Breast epithelium (tissue), 4 donors: ENCODE measurements around the gene FAIM2. TPM values are rescaled to one million over a fixed set of nuclear protein-coding genes. Genes with fewer than 3 reads are reported as not detected.

Source experiments
- DNase-seq, 2 donors: peaks; one replicate each; pipeline ENCODE4 v3.0.0-alpha.2; 2019; ENCODE audit warnings: low spot score in 2 of 2
- H3K27ac ChIP-seq, 2 donors: fragments of 200-600 bp; sonication (generic) in 1 of 2; one replicate each; pipeline ENCODE4 v1.5.1; 2016 to 2019; ENCODE audit warnings: mild to moderate bottlenecking in 1 of 2
- H3K27me3 ChIP-seq, 2 donors: fragments of 200-600 bp; sonication (generic) in 1 of 2; one replicate each; pipeline versions ENCODE4 v1.5.1 to v1.6.0; 2017 to 2019; ENCODE audit warnings: control low read depth in 1 of 2, mild to moderate bottlenecking in 1 of 2
- H3K36me3 ChIP-seq: fragments of 200-600 bp; one replicate; pipeline ENCODE4 v1.5.1; 2019
- H3K4me1 ChIP-seq, 2 donors: fragments of 200-600 bp; sonication (generic); one replicate each; pipeline ENCODE4 v1.5.1; 2016 to 2019; ENCODE audit warnings: control low read depth in 1 of 2
- H3K4me3 ChIP-seq, 3 donors: fragments of 200-600 bp; sonication (generic); 1 replicate in 2 of 3; 2 replicates in 1 of 3; pipeline ENCODE4 v1.5.1; 2016 to 2019; ENCODE audit warnings: mild to moderate bottlenecking in 3 of 3, moderate library complexity in 2 of 3
- H3K9me3 ChIP-seq, 2 donors: fragments of 200-600 bp; sonication (generic) in 1 of 2; one replicate each; pipeline ENCODE4 v1.5.1; 2016 to 2019; ENCODE audit warnings: control low read depth in 1 of 2
- POLR2A ChIP-seq: fragments of 450-650 bp; IDR thresholded peaks from one replicate; pipeline ENCODE4 v1.6.1; 2016; ENCODE audit warnings: antibody characterized with exemption, mild to moderate bottlenecking, moderate library complexity
- POLR2AphosphoS5 ChIP-seq, 3 donors: sonication (generic); formaldehyde crosslinking; IDR thresholded peaks; one replicate each; pipeline ENCODE4 v1.6.1; 2017; ENCODE audit warnings: antibody characterized with exemption in 3 of 3
- intact Hi-C: fragments of 100-400 bp; cut with DNase I; formaldehyde crosslinking; loops from one replicate; pipeline ENCODE4 v1.15.1; 2023; ENCODE audit warnings: low total_unique reads
- total RNA-seq, 3 donors: library from RNA; depleted of rRNA; stranded (reverse); fragments of >200 nt; gene quantifications; one replicate each; pipeline ENCODE4 v1.1.0, GENCODE V29; 2016
- TF ChIP-seq, protein P1 (sequence below), 3 donors: fragments of 450-650 bp; IDR thresholded peaks; one replicate each; pipeline ENCODE4 v1.5.1; 2016 to 2017; ENCODE audit warnings: antibody characterized with exemption in 3 of 3, mild to moderate bottlenecking in 3 of 3, moderate library complexity in 3 of 3

The FAIM2 gene
- total RNA-seq, 3 donors from 2014 or later, result 0.64 to 1.9 (median 1.3) TPM

DNA sequence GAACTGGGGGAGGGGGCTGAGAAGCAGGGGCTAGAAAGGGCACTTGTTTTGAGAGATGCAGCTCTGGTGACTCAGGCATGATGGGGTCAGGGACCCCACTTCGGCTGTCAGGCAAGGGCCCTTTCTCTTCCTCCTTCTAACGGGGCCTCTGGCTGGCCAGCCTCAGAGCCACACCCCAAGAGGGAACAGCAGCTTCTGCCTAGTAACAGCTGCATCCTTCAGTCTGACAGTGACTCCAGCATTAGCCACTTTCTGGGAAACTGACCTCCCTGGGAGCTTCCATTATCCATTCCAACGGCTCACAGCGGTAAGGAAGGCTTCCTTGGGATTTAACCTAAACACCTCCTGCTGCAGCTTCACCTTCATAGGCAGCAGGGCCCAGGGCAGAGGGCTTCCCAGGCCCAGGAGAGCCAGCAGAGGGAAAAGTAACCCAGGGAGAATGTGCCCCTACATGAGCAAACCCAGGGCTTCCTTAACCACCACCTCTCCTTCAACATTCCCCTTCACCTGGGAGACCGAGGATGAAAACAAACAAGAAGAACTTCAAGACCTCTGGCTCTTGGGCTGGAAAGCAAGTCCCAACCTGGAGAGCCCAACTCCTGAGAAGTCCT lies 78.2 kb downstream of the FAIM2 start:
- Histone ChIP-seq H3K27me3 (no peaks in the 10 kb centered on the region), H3K27ac (peak overlapping the region; percentile 87 to 89), H3K9me3 (no peaks in the 10 kb centered on the region), H3K36me3 (no peaks in the 10 kb centered on the region), H3K4me3 (peak overlapping the region in 2 of 3 donors; percentile 87 to 89), H3K4me1 (peaks cover 4 to 19% of the 10 kb centered on the region in 2 donors)
- intact Hi-C loops, result loop anchor here (1.0 kb wide), 1 partner anchor 59 kb away; no protein-coding TSS in a partner anchor
- no peak for TF ChIP-seq POLR2A
- TF ChIP-seq, protein P1, sequence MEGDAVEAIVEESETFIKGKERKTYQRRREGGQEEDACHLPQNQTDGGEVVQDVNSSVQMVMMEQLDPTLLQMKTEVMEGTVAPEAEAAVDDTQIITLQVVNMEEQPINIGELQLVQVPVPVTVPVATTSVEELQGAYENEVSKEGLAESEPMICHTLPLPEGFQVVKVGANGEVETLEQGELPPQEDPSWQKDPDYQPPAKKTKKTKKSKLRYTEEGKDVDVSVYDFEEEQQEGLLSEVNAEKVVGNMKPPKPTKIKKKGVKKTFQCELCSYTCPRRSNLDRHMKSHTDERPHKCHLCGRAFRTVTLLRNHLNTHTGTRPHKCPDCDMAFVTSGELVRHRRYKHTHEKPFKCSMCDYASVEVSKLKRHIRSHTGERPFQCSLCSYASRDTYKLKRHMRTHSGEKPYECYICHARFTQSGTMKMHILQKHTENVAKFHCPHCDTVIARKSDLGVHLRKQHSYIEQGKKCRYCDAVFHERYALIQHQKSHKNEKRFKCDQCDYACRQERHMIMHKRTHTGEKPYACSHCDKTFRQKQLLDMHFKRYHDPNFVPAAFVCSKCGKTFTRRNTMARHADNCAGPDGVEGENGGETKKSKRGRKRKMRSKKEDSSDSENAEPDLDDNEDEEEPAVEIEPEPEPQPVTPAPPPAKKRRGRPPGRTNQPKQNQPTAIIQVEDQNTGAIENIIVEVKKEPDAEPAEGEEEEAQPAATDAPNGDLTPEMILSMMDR (IDR thresholded peaks at IDR 0.05), result no peak
- TF ChIP-seq POLR2AphosphoS5 (IDR thresholded peaks at IDR 0.05), result no peak
- DNase-seq, result no peak

DNA sequence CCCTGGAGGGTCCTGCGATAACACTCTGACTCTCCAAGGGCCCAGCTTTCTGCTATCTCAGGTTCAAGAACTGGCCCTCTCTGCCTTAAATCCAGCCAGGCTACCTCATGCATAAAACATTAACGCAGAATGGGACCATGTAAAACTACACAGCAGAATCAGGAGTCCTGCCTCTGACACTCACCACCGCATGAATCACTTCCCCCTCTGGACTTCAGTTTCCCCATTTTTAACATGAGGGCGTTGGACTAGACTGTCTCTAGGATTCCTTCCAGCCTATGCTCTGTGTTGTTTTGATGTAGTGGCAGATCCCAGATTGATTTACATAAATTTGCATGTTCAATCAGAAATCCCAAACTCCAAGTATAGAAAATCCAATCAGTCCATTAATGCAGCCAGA lies 78.8 kb downstream of the FAIM2 start:
- Histone ChIP-seq H3K4me3 (peak overlapping the region in 1 of 3 donors; percentile 87), H3K27me3 (no peaks in the 10 kb centered on the region), H3K4me1 (peaks cover 4 to 19% of the 10 kb centered on the region in 2 donors), H3K9me3 (no peaks in the 10 kb centered on the region), H3K36me3 (no peaks in the 10 kb centered on the region), H3K27ac (peak overlapping the region; percentile 87 to 89)
- TF ChIP-seq, protein P1 (IDR thresholded peaks at IDR 0.05), result no peak
- TF ChIP-seq POLR2AphosphoS5 (IDR thresholded peaks at IDR 0.05), result no peak
- TF ChIP-seq POLR2A, result no peak
- no peak for DNase-seq
- intact Hi-C loops, result loop anchor here (1.0 kb wide), 1 partner anchor 59 kb away; no protein-coding TSS in a partner anchor

DNA sequence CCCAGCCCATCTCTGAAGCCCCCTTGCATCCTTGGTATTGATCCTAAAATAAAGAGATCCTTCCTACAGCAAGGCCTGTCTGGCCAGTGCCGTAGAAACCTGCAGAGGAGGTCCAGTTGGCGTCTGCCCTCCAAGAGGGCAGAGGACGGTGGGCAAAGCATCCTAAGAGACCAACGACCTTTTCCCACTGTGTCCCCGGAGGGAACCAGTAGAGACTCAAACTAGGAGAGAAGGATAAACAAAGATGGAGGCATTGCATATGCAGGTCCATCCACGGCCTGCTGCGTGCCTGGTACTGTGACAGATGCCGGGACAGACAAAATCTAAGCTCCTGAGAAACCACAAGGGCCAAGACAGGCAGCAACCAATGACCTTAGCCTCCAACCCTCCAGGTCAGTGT lies 79.3 kb downstream of the FAIM2 start:
- peaks cover 4 to 19% of the 10 kb centered on the region in 2 donors for H3K4me1 ChIP-seq
- no peaks in the 10 kb centered on the region for H3K27me3 ChIP-seq
- no peak for DNase-seq
- TF ChIP-seq POLR2A (no peak), POLR2AphosphoS5 (IDR thresholded peaks at IDR 0.05) (no peak)
- TF ChIP-seq, protein P1 (IDR thresholded peaks at IDR 0.05), result no peak
- H3K27ac ChIP-seq, result peak overlapping the region; percentile 87 to 89
- intact Hi-C loops, result no loop called here
- H3K9me3 ChIP-seq, result no peaks in the 10 kb centered on the region
- no peaks in the 10 kb centered on the region for H3K36me3 ChIP-seq
- H3K4me3 ChIP-seq, result no peak overlapping the region

DNA sequence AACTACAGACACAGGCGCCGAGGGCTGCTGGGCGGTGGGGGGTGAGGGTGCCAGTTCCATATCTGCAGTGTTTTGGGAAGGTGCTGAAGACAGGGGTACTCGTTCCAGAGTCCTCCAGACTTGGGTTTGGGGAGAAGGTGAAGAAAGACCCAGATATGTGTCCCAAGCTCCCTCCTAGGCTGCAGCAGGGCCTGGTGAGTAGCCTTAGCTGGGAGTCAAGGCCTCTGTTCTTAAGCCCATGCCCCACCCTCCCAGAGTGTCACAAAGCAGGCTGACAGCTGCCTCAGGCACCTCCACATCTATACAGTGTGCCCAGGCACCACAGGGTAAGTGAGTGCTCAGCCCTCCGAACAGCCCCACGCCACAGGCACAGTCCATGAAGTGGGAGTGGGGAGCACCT lies 79.7 kb downstream of the FAIM2 start:
- H3K4me1 ChIP-seq, result peaks cover 4 to 16% of the 10 kb centered on the region in 2 donors
- H3K36me3 ChIP-seq, result no peaks in the 10 kb centered on the region
- no peaks in the 10 kb centered on the region for H3K9me3 ChIP-seq
- H3K4me3 ChIP-seq, result no peak overlapping the region
- TF ChIP-seq, protein P1 (IDR thresholded peaks at IDR 0.05), result no peak
- no peak for TF ChIP-seq POLR2AphosphoS5 (IDR thresholded peaks at IDR 0.05)
- TF ChIP-seq POLR2A, result no peak
- no peaks in the 10 kb centered on the region for H3K27me3 ChIP-seq
- intact Hi-C loops, result no loop called here
- H3K27ac ChIP-seq, result peak overlapping the region; percentile 87 to 89
- no peak for DNase-seq

DNA sequence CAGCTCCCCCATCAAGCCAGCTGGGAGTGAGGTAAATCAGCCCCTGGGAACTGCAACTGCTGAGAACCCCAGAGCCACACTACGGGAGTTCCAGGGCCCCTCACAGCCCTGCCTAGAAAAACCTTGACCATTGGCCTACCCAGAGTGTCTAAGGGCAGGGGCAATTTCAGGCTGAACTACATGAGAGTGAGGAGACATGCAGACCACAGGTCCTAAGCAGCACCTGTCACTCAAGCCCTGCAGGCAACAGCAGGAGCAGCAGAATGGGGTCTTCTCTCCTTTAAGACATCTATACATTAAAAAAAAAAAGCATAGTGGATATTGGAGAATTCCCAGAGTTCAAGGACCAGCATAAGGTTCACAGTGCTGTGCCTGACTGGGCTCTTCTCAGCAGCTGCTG lies 80.3 kb downstream of the FAIM2 start:
- Histone ChIP-seq H3K27ac (no peak overlapping the region), H3K4me3 (no peak overlapping the region), H3K4me1 (peaks cover 4 to 13% of the 10 kb centered on the region in 2 donors), H3K27me3 (no peaks in the 10 kb centered on the region), H3K9me3 (no peaks in the 10 kb centered on the region), H3K36me3 (no peaks in the 10 kb centered on the region)
- intact Hi-C loops, result no loop called here
- DNase-seq, result no peak
- TF ChIP-seq POLR2AphosphoS5 (IDR thresholded peaks at IDR 0.05), result no peak
